ENCODE measurements around the gene SLC39A11.
"Not testable (repeated sequence)": the region's sequence is repeated elsewhere in the genome, so short reads cannot be mapped to it uniquely, and the experiment has no call there.

Gene SLC39A11

DNA sequence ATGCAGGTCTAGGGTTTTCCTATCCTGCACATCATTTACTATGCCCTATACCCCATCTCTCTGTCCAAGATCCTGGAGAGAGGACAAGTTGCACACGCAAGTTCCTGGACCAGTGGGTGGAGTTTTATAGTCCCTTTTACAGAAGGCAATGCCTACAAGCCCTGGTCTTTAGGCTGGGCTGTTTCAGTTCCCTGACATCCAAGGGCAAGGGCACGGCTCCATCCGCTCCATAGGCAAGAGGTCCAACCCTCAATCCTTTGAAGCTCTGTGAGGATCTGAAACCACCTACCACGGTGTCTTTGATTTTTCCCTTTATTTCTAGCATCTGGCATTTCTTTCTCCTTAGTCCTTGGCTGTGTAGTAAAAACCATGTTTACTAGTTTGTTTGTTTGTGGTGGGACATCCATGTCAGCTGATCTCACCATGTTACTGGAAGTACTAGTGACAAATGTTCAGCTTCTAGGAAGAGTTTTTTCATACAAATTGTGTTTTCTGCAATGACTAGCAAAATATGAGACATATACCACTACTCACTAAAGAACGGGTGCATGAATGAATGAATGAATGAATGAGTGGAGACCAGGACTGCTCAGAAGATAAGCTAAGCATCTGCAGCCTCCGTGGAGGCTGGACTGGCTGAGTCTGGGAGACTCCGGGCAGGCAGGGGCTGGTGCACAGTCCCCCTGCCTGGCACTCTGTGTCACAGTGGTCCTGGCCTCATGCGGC is 359.4 kb downstream of the SLC39A11 start:
- no peak for DNase-seq

DNA sequence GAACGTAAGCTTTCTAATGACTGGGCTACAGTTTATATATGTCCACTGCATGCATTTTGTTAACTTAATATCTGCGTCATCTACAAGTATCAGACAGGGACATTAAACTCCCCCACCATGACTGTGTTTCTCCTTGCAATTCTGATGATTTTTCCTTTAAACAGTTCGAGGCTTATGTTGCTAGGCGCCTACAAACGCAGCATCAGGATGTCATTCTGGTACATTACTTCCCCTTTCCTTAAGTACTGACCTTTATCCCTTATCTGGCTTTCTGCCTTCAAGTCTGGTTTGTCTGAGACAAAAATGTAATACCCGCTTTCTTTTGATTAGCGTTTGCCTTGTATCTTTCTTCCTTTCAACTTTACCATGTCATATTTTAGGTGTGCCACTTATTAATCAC is 362.4 kb downstream of the SLC39A11 start:
- no peak for DNase-seq

DNA sequence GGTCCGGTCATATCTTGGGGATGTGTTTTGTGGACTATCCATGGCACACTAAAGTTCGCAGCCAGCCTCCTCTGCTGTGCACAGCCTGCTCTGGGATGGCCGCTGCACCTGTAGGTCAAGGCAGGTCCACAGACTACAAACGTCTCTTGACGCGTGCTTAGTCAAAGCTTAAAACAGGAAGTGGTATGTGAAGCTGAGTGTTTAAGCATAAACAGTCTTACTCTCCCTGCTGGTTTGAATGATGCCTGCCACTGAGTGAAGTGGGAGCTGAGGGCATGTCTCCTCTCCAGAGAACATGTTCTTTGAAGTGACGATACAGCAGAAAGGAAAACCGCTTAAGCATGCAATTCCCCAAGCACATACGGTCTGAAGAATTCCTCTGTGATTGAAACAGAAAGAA is 365.6 kb downstream of the SLC39A11 start:
- DNase-seq: no peak

- DNase-seq: peak; percentile 28
Measured at GRCh38 chr17:72725433-72726068, 366.9 kb downstream of the SLC39A11 start.

- DNase-seq: no peak
Measured at GRCh38 chr17:72724267-72724666, 368.2 kb downstream of the SLC39A11 start.

DNA sequence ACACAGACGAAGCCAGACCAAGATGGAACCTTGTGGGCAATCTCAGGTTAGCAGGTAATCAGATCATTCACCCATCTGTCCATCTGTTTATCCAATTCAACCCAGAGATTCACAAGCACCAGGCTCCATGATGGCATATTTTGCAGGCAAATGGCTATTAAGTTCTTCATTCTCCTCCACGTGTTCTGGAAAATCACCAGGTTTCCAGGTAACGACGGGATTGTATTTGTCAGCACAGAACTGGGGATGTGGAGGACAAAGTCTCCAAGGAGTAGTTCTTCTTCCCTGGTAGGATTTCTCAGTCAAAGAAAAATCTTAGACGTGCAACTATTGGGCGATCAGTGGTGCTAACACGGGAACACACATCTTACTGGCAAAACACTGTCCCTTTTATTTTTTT is 368.8 kb downstream of the SLC39A11 start:
- DNase-seq: no peak

GRCh38 chr17:72720494-72720825 is 372.0 kb downstream of the SLC39A11 start:
- DNase-seq: no peak

DNA sequence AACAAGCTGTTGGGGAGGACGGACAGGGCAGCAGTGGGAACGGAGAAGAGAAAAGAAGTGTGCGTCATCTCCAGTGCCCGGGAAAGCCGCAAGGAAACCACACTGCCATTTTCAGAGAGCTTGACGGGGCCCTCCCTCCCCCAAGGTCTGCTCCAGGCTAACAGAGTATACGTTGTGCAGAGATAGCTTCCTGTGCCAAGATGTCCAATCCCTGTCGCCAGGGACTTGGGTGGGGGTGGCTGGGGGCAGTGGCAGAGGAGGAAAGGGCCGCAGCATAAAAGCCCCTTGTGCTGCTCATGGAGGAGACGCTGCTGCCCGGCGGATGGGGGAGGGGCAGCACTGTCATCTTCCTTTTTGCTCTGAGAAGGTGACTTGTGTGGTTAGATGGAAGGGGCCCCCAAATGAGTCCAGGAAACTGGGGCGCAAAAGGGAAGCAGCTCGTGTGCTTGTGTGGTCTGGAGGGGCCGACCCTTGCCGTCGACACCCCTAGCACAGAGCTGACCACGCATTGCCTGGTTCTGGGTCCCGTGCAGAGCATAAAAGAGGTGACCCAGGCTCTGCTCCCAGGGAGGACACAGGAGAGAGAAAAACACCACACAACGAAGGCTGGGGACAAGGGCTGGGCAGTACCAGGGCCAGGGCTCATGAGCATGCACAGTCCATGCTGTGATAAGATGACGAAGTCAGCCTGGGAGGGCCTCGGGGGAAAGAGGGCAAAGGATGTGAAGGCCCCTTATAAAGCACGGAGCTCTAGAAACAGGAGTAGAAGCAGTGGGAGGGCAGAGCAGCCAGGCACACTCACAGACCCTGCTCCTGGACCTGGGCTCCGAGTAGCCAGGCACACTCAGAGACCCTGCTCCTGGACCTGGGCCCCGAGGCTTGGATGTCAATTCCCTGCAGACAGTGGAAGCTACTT is 372.7 kb downstream of the SLC39A11 start:
- DNase-seq: no peak

- no peak for DNase-seq
Measured at GRCh38 chr17:72719206-72719577, 373.3 kb downstream of the SLC39A11 start.

GRCh38 chr17:72717676-72718075 is 374.8 kb downstream of the SLC39A11 start:
- no peak for DNase-seq

GRCh38 chr17:72717276-72717675 is 375.2 kb downstream of the SLC39A11 start:
- DNase-seq: no peak

- no peak for DNase-seq
Measured at GRCh38 chr17:72715906-72716572, 376.4 kb downstream of the SLC39A11 start.

GRCh38 chr17:72714357-72714966 is 378.0 kb downstream of the SLC39A11 start:
- DNase-seq: peak; percentile 39

DNA sequence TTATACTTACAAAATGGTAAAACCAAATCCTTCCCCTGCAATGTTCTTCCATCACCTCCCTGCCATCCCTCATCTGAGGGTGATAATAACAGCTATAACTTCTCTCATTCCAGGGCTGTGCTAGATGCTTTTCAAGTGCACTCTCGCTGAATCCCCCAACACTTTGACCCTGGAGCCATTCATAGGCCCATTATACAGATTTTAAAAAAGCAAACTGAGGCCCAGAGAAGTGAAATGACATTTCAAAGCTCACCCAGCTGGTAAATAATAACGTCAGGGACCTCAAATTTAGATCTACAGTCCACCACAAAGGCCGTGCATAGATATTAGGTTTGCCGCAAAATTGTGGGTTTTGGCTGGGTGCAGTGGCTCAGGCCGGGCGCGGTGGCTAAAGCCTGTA is 378.8 kb downstream of the SLC39A11 start:
- DNase-seq: no peak

DNA sequence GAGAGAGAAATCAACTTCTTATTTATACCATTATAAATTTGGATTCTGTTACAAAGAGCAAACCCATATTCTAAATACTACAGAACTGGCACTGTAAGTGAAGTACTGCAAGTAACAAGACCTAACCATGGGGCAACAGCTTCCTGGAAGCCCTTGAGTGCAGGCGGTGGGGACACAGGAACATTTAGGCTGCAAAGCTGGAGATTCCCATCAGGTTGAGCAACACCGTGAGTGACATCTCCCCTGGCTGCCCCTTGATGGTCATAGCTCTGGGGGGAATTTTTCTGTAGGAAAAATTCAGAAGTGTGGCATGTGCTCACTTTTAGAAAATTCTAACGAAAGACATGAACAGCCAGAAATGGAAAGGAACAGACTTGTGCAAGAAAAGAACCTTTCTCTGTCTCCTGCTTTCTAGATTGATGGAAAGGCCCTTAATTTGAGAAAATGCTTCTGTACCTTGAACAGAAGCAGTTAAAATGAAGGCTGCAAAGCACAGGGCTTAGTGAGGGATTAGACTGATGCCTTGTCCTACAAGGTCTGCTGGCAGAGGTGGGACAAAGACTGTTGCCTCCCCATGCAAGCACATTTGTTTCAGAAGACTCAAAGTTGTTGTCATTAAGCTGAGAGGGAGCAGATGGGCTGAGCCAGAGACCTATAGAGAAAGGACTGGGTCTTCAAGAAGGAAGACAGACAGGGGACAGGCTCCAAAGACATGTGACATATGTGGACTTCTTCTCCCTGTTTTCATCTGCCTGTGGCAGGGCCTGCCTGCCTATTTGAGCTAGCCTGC is 380.8 kb downstream of the SLC39A11 start:
- DNase-seq: no peak

DNA sequence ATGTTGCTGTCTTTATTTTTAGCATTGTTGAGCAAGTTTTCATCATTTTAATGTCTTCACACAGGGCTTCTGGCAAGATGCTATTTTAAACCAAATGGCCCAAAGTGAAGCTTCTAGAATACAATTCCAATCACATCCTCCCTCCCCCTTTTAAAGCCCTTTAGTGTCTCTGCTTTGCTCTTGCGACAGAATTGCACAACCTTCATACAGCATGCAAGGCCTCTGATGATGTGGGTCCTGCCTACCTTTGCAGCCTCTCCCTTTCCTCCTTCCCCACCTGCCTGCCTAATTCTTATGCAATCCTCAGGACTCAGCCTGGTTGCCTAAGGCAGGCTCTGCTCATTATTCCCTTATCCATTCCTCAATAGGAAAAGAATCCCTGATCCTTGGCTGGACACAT is 381.7 kb downstream of the SLC39A11 start:
- DNase-seq: no peak

GRCh38 chr17:72710202-72710601 is 382.3 kb downstream of the SLC39A11 start:
- DNase-seq: no peak

- not testable (repeated sequence) for DNase-seq
Measured at GRCh38 chr17:72708682-72709081, 383.8 kb downstream of the SLC39A11 start.

- DNase-seq: no peak
Measured at GRCh38 chr17:72707881-72708280, 384.6 kb downstream of the SLC39A11 start.

DNA sequence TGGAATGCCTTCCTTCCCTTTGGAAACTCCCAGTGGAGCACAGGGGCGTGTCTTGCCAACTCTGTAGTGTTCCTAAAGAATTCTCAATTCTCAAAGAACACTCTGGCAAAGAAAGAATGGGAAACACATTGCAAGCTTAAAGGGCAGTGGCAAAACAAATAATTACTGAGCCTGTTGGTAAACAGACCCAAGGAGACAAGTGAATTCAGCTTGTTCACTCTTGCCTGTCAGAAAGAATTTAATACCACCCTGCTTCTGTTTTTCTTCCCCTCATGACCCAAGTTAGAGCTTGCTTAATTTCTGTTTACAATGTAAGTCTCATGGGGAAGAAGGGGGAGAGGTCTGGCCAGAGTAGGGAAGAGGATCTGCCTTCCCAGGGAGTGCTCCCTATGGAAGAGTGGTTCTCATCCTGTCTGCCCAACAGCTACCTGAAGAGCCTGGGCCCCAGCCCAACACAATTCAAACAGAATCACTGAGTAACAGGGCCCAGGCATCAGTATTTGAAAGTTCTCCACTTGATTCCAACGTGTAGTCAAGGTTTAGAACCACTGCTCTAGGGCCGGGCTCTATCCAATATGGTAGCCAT is 386.0 kb downstream of the SLC39A11 start:
- DNase-seq: no peak

DNA sequence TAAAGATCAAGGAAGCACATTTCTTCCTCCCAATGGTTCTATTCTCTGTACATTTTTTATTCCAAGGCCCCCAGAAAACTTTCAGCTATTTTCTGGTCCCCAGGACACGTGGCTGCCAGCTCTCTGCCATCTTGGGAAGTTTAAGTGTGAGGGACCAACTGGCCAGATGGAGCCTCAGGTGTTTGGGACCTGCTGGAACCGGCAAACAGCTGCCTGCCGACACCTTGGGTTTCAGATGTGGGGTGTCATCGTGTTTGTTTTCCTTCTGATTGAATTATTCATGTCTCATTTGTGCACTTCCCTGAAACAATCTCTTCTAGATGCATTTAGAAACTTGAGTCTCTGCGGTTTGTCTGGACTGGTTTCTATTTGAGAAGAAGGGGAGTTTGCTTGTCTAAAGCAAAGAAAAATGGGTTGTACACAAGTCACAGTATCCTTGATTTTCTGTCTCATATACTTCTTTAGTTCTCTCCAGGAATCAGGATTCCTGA is 386.5 kb downstream of the SLC39A11 start:
- no peak for DNase-seq
